Smooth muscle cell (in vitro differentiated cells): ENCODE data around the gene STXBP2. TPM values are rescaled to one million over a fixed set of nuclear protein-coding genes. Genes with fewer than 3 reads are reported as not detected.

ENCODE experiments used
- DNase-seq: peaks from one replicate; lab custom pipeline; 2025; ENCODE audit not compliant: unreplicated experiment; lab: John Stamatoyannopoulos, UW
- H2AFZ ChIP-seq: fragments of 200-600 bp; sonication (generic); 2 replicates; pipeline ENCODE4 v1.6.0; 2016; ENCODE audit warnings: antibody characterized with exemption, low read depth, mild to moderate bottlenecking
- H3F3A ChIP-seq: fragments of 200-600 bp; sonication (generic); 2 replicates; pipeline ENCODE4 v1.6.0; 2017; ENCODE audit warnings: antibody characterized with exemption, low read depth
- H3K27ac ChIP-seq: fragments of 200-600 bp; sonication (generic); 2 replicates; pipeline ENCODE4 v1.5.1; 2016; ENCODE audit warnings: low read depth, mild to moderate bottlenecking
- H3K27me3 ChIP-seq: fragments of 200-600 bp; sonication (generic); 2 replicates; pipeline ENCODE4 v1.6.1; 2016; ENCODE audit warnings: low read depth, mild to moderate bottlenecking
- H3K36me3 ChIP-seq: fragments of 200-600 bp; sonication (generic); 2 replicates; pipeline ENCODE4 v1.5.1; 2016; ENCODE audit warnings: low read depth
- H3K4me1 ChIP-seq: fragments of 200-600 bp; sonication (generic); 2 replicates; pipeline ENCODE4 v1.5.1; 2016; ENCODE audit warnings: low read depth
- H3K4me2 ChIP-seq: fragments of 200-600 bp; sonication (generic); 2 replicates; pipeline ENCODE4 v1.6.0; 2016; ENCODE audit warnings: mild to moderate bottlenecking
- H3K4me3 ChIP-seq: fragments of 200-600 bp; sonication (generic); 2 replicates; pipeline ENCODE4 v1.5.1; 2016; ENCODE audit warnings: mild to moderate bottlenecking
- H3K79me2 ChIP-seq: fragments of 200-600 bp; sonication (generic); 2 replicates; pipeline ENCODE4 v1.6.0; 2016; ENCODE audit warnings: low read depth, mild to moderate bottlenecking
- H3K9ac ChIP-seq: fragments of 200-600 bp; sonication (generic); 2 replicates; pipeline ENCODE4 v1.6.0; 2016; ENCODE audit warnings: low read depth
- H3K9me3 ChIP-seq: fragments of 200-600 bp; sonication (generic); replicated peaks from 2 replicates; pipeline ENCODE4 v1.5.1; 2016; ENCODE audit warnings: low read depth
- H4K20me1 ChIP-seq: fragments of 200-600 bp; sonication (generic); 2 replicates; pipeline ENCODE4 v1.6.0; 2016; ENCODE audit warnings: low read depth
- WGBS: methylation state at CpG from one replicate; pipeline ENCODE4 v1.1.7; 2016; ENCODE audit warnings: low lambda C conversion rate; 5-methylcytosine and 5-hydroxymethylcytosine counted together
- polyA plus RNA-seq: library from polyadenylated mRNA; unstranded; fragments of >200 nt; fragmentation: Nextera tagmentation; extraction: Ambion mirVana; gene quantifications from 2 replicates; pipeline ENCODE4 v1.2.1, GENCODE V29; 2016
- total RNA-seq: library from RNA; depleted of rRNA; stranded (reverse); fragments of >200 nt; gene quantifications from 2 replicates; pipeline ENCODE4 v1.2.3, GENCODE V29; 2014
- TF ChIP-seq, protein P1 (sequence below): fragments of 200-600 bp; sonication (generic); IDR thresholded peaks from 2 replicates; pipeline ENCODE4 v1.5.1; 2017; ENCODE audit warnings: borderline replicate concordance, mild to moderate bottlenecking, antibody characterized with exemption; ENCODE audit not compliant: insufficient read depth, poor library complexity, severe bottlenecking

Gene STXBP2
- total and polyA plus RNA-seq, 2 experiments from 2014 or later = 17.8 to 32.7 TPM

- Histone ChIP-seq H3K4me3 (no peak overlapping the region), H3F3A (no peaks in the 10 kb centered on the region), H3K9me3 (no peaks in the 10 kb centered on the region), H3K4me1 (no peaks in the 10 kb centered on the region), H3K4me2 (no peak overlapping the region), H3K79me2 (no peaks in the 10 kb centered on the region), H3K27ac (no peak overlapping the region), H3K9ac (no peak overlapping the region), H3K36me3 (no peaks in the 10 kb centered on the region), H4K20me1 (peaks cover 6% of the 10 kb centered on the region), H2AFZ (no peak overlapping the region), H3K27me3 (no peaks in the 10 kb centered on the region)
- DNase-seq = no peak
- 84% methylated on average over 9 of the region's 9 CpGs for WGBS
- TF ChIP-seq, protein P1, sequence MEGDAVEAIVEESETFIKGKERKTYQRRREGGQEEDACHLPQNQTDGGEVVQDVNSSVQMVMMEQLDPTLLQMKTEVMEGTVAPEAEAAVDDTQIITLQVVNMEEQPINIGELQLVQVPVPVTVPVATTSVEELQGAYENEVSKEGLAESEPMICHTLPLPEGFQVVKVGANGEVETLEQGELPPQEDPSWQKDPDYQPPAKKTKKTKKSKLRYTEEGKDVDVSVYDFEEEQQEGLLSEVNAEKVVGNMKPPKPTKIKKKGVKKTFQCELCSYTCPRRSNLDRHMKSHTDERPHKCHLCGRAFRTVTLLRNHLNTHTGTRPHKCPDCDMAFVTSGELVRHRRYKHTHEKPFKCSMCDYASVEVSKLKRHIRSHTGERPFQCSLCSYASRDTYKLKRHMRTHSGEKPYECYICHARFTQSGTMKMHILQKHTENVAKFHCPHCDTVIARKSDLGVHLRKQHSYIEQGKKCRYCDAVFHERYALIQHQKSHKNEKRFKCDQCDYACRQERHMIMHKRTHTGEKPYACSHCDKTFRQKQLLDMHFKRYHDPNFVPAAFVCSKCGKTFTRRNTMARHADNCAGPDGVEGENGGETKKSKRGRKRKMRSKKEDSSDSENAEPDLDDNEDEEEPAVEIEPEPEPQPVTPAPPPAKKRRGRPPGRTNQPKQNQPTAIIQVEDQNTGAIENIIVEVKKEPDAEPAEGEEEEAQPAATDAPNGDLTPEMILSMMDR = no peak
These were observed 33.0 kb upstream of the STXBP2 start for GRCh38 chr19:7603919-7604318.

DNA sequence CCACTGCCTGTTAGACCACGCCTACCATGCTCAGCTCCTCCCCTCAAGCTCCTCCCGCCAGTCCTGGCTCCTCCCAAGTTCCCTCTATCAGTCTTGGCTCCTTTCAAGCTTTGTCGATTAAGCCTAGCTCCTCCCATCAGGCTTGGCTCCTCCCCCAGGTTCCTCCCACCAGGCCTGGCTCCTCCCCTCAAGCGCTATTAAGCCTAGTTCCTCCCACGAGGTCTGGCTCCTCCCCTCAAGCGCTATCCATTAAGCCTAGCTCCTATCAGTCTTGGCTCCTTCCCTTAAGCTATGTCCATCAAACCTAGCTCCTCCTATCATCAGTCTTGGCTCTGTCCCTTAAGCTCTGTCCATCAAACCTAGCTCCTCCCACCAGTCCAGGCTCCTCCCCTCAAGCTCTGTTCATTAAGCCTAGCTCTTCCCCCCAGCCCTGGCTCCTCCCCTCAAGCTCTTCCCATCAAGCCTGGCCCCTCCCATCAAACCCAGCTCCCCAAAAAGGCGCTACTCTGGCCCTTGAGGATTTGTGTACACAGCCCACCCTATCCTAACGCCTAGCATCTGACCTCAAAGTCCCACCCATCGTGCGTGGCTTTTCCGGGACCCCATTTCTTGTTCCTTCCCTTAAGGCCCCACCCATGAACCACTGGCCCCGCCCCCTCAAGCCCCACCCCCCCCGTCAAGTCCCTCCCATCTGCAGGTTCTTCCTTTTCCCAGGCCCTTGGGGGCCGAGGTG is 31.3 kb upstream of the STXBP2 start:
- no peak for DNase-seq
- H4K20me1 ChIP-seq = peaks cover 6% of the 10 kb centered on the region
- H3K27ac ChIP-seq = no peak overlapping the region
- H3K27me3 ChIP-seq = no peaks in the 10 kb centered on the region
- no peaks in the 10 kb centered on the region for H3K9me3 ChIP-seq
- TF ChIP-seq, protein P1 = no peak
- 88% methylated on average over 14 of the region's 14 CpGs for WGBS
- no peak overlapping the region for H3K4me2 ChIP-seq
- no peaks in the 10 kb centered on the region for H3K36me3 ChIP-seq
- no peaks in the 10 kb centered on the region for H3K4me1 ChIP-seq
- no peak overlapping the region for H3K9ac ChIP-seq
- H3F3A ChIP-seq = no peaks in the 10 kb centered on the region
- no peaks in the 10 kb centered on the region for H3K79me2 ChIP-seq
- H3K4me3 ChIP-seq = no peak overlapping the region
- no peak overlapping the region for H2AFZ ChIP-seq

DNA sequence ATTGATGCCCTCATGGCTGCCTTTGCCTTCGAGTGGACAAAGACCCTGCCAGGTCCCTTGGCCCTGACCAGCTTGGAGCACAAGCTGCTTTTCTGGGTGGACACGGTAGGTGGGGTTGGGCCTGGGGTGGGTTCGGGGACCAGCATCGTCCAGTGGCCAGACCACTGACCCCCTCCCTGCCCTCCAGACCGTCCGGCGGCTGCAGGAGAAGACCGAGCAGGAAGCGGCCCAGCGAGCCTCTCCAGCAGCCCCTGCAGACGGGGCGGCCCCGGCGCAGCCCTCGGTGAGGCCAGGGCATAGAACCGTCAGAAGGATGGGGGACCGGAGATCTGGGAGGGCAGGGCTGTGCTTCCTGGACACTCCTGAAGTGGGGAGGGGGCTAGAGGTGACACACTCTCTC is 30.6 kb upstream of the STXBP2 start:
- TF ChIP-seq, protein P1 = no peak
- H3K4me2 ChIP-seq = no peak overlapping the region
- H3K9me3 ChIP-seq = no peaks in the 10 kb centered on the region
- WGBS = over 99% methylated on average over 15 of the region's 17 CpGs
- no peaks in the 10 kb centered on the region for H3K36me3 ChIP-seq
- H3K4me1 ChIP-seq = no peaks in the 10 kb centered on the region
- H3F3A ChIP-seq = no peaks in the 10 kb centered on the region
- no peak for DNase-seq
- H3K27ac ChIP-seq = no peak overlapping the region
- H3K79me2 ChIP-seq = no peaks in the 10 kb centered on the region
- no peak overlapping the region for H2AFZ ChIP-seq
- no peak overlapping the region for H3K9ac ChIP-seq
- peaks cover 6% of the 10 kb centered on the region for H4K20me1 ChIP-seq
- H3K4me3 ChIP-seq = no peak overlapping the region
- no peaks in the 10 kb centered on the region for H3K27me3 ChIP-seq
